GM23248 (cell line): Measurements from ENCODE around the gene GBP7. TPM values are rescaled to one million over a fixed set of nuclear protein-coding genes. Genes with fewer than 3 reads are reported as not detected.

ENCODE experiments used
- DNase-seq: peaks from one replicate; pipeline ENCODE4 v3.0.0-alpha.2; 2015
- H2AFZ ChIP-seq: fragments of 200-600 bp; sonication (generic); 2 replicates; pipeline ENCODE4 v1.6.1; 2016; ENCODE audit warnings: antibody characterized with exemption
- H3F3A ChIP-seq: fragments of 200-600 bp; sonication (generic); 2 replicates; pipeline ENCODE4 v1.6.1; 2016; ENCODE audit warnings: mild to moderate bottlenecking, antibody characterized with exemption, mixed run types; ENCODE audit not compliant: insufficient read depth
- H3K27ac ChIP-seq: fragments of 200-600 bp; sonication (generic); 2 replicates; pipeline ENCODE4 v1.5.1; 2016; ENCODE audit warnings: mild to moderate bottlenecking
- H3K27me3 ChIP-seq: fragments of 200-600 bp; sonication (generic); replicated peaks from 2 replicates; pipeline ENCODE4 v1.6.1; 2016; ENCODE audit warnings: mild to moderate bottlenecking; ENCODE audit not compliant: insufficient read depth
- H3K36me3 ChIP-seq: fragments of 200-600 bp; sonication (generic); 2 replicates; pipeline ENCODE4 v1.6.1; 2016; ENCODE audit warnings: low read depth, mild to moderate bottlenecking
- H3K4me1 ChIP-seq: fragments of 200-600 bp; sonication (generic); 2 replicates; pipeline ENCODE4 v1.6.1; 2016; ENCODE audit warnings: mild to moderate bottlenecking; ENCODE audit not compliant: insufficient read depth
- H3K4me2 ChIP-seq: fragments of 200-600 bp; sonication (generic); one replicate; pipeline ENCODE4 v1.6.1; 2016; ENCODE audit warnings: mild to moderate bottlenecking; ENCODE audit not compliant: unreplicated experiment
- H3K4me3 ChIP-seq: fragments of 200-600 bp; sonication (generic); 2 replicates; pipeline ENCODE4 v1.5.1; 2016; ENCODE audit warnings: mild to moderate bottlenecking
- H3K79me2 ChIP-seq: fragments of 200-600 bp; sonication (generic); 2 replicates; pipeline ENCODE4 v1.6.1; 2016; ENCODE audit warnings: mild to moderate bottlenecking; ENCODE audit not compliant: insufficient read depth
- H3K9ac ChIP-seq: fragments of 200-600 bp; sonication (generic); 2 replicates; pipeline ENCODE4 v1.6.1; 2016; ENCODE audit warnings: mild to moderate bottlenecking
- H3K9me2 ChIP-seq: fragments of 200-600 bp; sonication (generic); 2 replicates; pipeline ENCODE4 v1.6.1; 2016; ENCODE audit warnings: mixed run types, mild to moderate bottlenecking, moderate library complexity; ENCODE audit not compliant: insufficient read depth
- H3K9me3 ChIP-seq: fragments of 200-600 bp; sonication (generic); one replicate; pipeline ENCODE4 v1.6.1; 2017; ENCODE audit warnings: low read depth
- H4K20me1 ChIP-seq: fragments of 200-600 bp; sonication (generic); 2 replicates; pipeline ENCODE4 v1.6.0; 2016; ENCODE audit not compliant: insufficient read depth
- EZH2phosphoT487 ChIP-seq: fragments of 200-600 bp; sonication (generic); IDR thresholded peaks from 2 replicates; pipeline ENCODE4 v1.6.1; 2018; ENCODE audit warnings: antibody characterized with exemption, moderate library complexity, mild to moderate bottlenecking, low read depth; ENCODE audit not compliant: insufficient read depth
- in situ Hi-C: fragments of 300-500 bp; cut with MboI; formaldehyde crosslinking; loops from 2 replicates; pipeline ENCODE4 v1.15.0; 2020
- polyA plus RNA-seq: library from polyadenylated mRNA; unstranded; fragments of >200 nt; fragmentation: Nextera tagmentation; extraction: Ambion mirVana; gene quantifications from 2 replicates; pipeline ENCODE4 v1.2.1, GENCODE V29; 2016
- total RNA-seq: library from RNA; depleted of rRNA; stranded (reverse); fragments of >200 nt; shearing (Covaris generic); gene quantifications from 2 replicates; pipeline ENCODE4 v1.2.3, GENCODE V29; 2014; rRNA removed

GBP7 gene
- total and polyA plus RNA-seq, 2 experiments from 2014 or later: not detected

DNA sequence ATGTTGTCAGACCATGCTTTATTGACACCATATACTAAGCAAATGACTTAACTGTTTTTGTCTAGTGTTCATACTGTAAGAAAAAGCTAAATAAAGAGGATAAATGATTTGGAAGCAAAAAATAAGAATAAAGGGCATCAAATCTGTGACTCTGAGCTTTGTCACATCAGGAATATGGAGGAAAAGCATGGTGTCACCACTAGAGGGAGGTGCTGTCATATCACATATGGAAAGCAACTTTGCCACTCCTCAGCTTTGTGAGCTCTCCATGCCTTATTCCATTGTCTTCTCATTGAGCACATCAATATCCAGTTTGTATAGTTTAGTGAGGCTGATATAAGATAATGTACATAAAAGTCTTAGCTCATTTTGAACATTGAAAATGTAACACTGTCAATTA, 90.0 kb downstream of the GBP7 start:
- Histone ChIP-seq H3K79me2 (no peaks in the 10 kb centered on the region), H3K36me3 (no peaks in the 10 kb centered on the region), H3F3A (no peaks in the 10 kb centered on the region), H2AFZ (no peak overlapping the region), H3K27ac (no peak overlapping the region), H3K27me3 (no peaks in the 10 kb centered on the region), H3K9me2 (no peaks in the 10 kb centered on the region), H4K20me1 (no peaks in the 10 kb centered on the region), H3K4me1 (no peaks in the 10 kb centered on the region), H3K4me3 (no peak overlapping the region), H3K9me3 (no peaks in the 10 kb centered on the region), H3K4me2 (no peak overlapping the region), H3K9ac (no peak overlapping the region)
- in situ Hi-C loops: no loop called here
- DNase-seq: no peak
- TF ChIP-seq EZH2phosphoT487: no peak

Other genes starting within 250 kb of the GBP7 start
- 25.3 and 36.5 TPM in 2 replicates for gene KYAT3, start 183.4 kb downstream of the GBP7 start, total RNA-seq
- 38.7 and 38.8 TPM in 2 replicates for gene KYAT3, start 183.4 kb downstream of the GBP7 start, polyA plus RNA-seq
- gene RBMXL1, start 183.4 kb downstream of the GBP7 start, total RNA-seq: 7.1 and 9.4 TPM in 2 replicates
- gene RBMXL1, start 183.4 kb downstream of the GBP7 start, polyA plus RNA-seq: 8.0 and 8.4 TPM in 2 replicates
- 59.9 and 63.5 TPM in 2 replicates for gene GBP3, start 153.1 kb downstream of the GBP7 start, total RNA-seq
- 29.9 and 33.1 TPM in 2 replicates for gene GBP3, start 153.1 kb downstream of the GBP7 start, polyA plus RNA-seq
- gene GBP1, start 110.8 kb downstream of the GBP7 start, total RNA-seq: 25.2 and 42.5 TPM in 2 replicates
- 18.4 and 19.2 TPM in 2 replicates for gene GBP1, start 110.8 kb downstream of the GBP7 start, polyA plus RNA-seq
- 5.4 and 9.3 TPM in 2 replicates for gene GBP2, start 49.9 kb downstream of the GBP7 start, total RNA-seq
- 3.3 and 4.8 TPM in 2 replicates for gene GBP2, start 49.9 kb downstream of the GBP7 start, polyA plus RNA-seq
- not detected in 2 replicates for gene GBP4, start 22.9 kb upstream of the GBP7 start, total RNA-seq
- 0.03 TPM in 1 of 2 replicates, not detected in the other for gene GBP4, start 22.9 kb upstream of the GBP7 start, polyA plus RNA-seq
- gene GBP5, start 96.9 kb upstream of the GBP7 start, total RNA-seq: 0.43 and 2.0 TPM in 2 replicates
- 1.2 and 1.3 TPM in 2 replicates for gene GBP5, start 96.9 kb upstream of the GBP7 start, polyA plus RNA-seq
- gene GBP6, start 188.1 kb upstream of the GBP7 start, total RNA-seq: not detected in 2 replicates
- gene GBP6, start 188.1 kb upstream of the GBP7 start, polyA plus RNA-seq: not detected in 2 replicates